ENCODE data around the gene PLEKHA8. TPM values are rescaled to one million over a fixed set of nuclear protein-coding genes. Genes with fewer than 3 reads are reported as not detected.
A peak's percentile ranks its signal among the peaks of the same experiment; 100 is the strongest.

The PLEKHA8 gene
- total and polyA plus RNA-seq, 10 of the 15 experiments (the other 5 are each of a cell fraction or from before 2014, with no cell fraction given), result 1.1 to 13.2 (median 5.7) TPM

GRCh38 chr7:30178748-30179436, 150.7 kb downstream of the PLEKHA8 start (continued):
- TF ChIP-seq IRF5 (IDR thresholded peaks at IDR 0.05; ENCODE audit: borderline replicate concordance), result no peak
- peak; percentile 57; the same call in 1 of the 2 replicates for TF ChIP-seq YY1 (IDR thresholded peaks at IDR 0.05; ENCODE audit: low read depth, low read length)
- TF ChIP-seq PKNOX1 (IDR thresholded peaks at IDR 0.05), result 0 out of 2 replicates have a peak, but pooled peaks have one; percentile 6
- no peak for TF ChIP-seq REST (IDR thresholded peaks at IDR 0.05; ENCODE audit: low read depth, low read length)
- TF ChIP-seq SMC3 (IDR thresholded peaks at IDR 0.05; ENCODE audit: borderline replicate concordance, low read length), result no peak
- no peak for TF ChIP-seq WRNIP1 (IDR thresholded peaks at IDR 0.05; ENCODE audit: borderline replicate concordance, low read depth, low read length)
- no peak for TF ChIP-seq POLR2AphosphoS2 (IDR thresholded peaks at IDR 0.05; ENCODE audit: low read depth, low read length)
- TF ChIP-seq CHD4 (IDR thresholded peaks at IDR 0.05), result no peak
- TF ChIP-seq E2F8 (IDR thresholded peaks at IDR 0.05; ENCODE audit: low read depth, partially characterized antibody), result no peak
- no peak for TF ChIP-seq ZBTB11 (CRISPR knock-in tag; IDR thresholded peaks at IDR 0.05)
- TF ChIP-seq PAX5 (IDR thresholded peaks at IDR 0.05; ENCODE audit: borderline replicate concordance, low read depth, low read length), result no peak
- no peak for TF ChIP-seq CHD1 (IDR thresholded peaks at IDR 0.05; ENCODE audit: low read depth, low read length)
- TF ChIP-seq POU2F2 (IDR thresholded peaks at IDR 0.05; ENCODE audit: borderline replicate concordance, low read depth, low read length), result no peak
- TF ChIP-seq HDAC6 (IDR thresholded peaks at IDR 0.05; ENCODE audit: unreplicated experiment), result no peak
